Stimulated activated CD4-positive, alpha-beta T cell treated with anti-CD3 and anti-CD28 coated beads, Interleukin-1b, Interleukin-23, amount 100 ng/mL, for 1 hour (primary cell): ENCODE results near the gene ACVRL1.

Experiments used
- DNase-seq, 2 donors: peaks; one replicate each; pipeline ENCODE4 v3.0.0-alpha.2; 2020; ENCODE audit warnings: low read depth in 2 of 2

The ACVRL1 gene

GRCh38 chr12:51942501-51943000 is 35.2 kb downstream of the ACVRL1 start:
- DNase-seq, result no peak

- DNase-seq, result no peak
Measured at GRCh38 chr12:51943346-51943745, 36.0 kb downstream of the ACVRL1 start.

GRCh38 chr12:51944608-51945233 is 37.4 kb downstream of the ACVRL1 start:
- no peak for DNase-seq

GRCh38 chr12:51947246-51947996 is 40.1 kb downstream of the ACVRL1 start:
- no peak for DNase-seq

- no peak for DNase-seq
Measured at GRCh38 chr12:51948066-51948465, 40.8 kb downstream of the ACVRL1 start.

- no peak for DNase-seq
Measured at GRCh38 chr12:51949342-51950030, 42.2 kb downstream of the ACVRL1 start.

GRCh38 chr12:51950682-51951198 is 43.4 kb downstream of the ACVRL1 start:
- no peak for DNase-seq

- peak; percentile 77 to 81 for DNase-seq
Measured at GRCh38 chr12:51951199-51951842, 44.0 kb downstream of the ACVRL1 start, which contains the start of gene ACVR1B. Gene ACVR1B (plus strand): TSS chr12:51951699. CDS start chr12:51951744, 45 bp downstream.

GRCh38 chr12:51951843-51952722 is 44.8 kb downstream of the ACVRL1 start:
- no peak for DNase-seq

GRCh38 chr12:51953089-51953488 is 45.8 kb downstream of the ACVRL1 start:
- no peak for DNase-seq

- no peak for DNase-seq
Measured at GRCh38 chr12:51953864-51954263, 46.6 kb downstream of the ACVRL1 start.

GRCh38 chr12:51954561-51955361 is 47.5 kb downstream of the ACVRL1 start:
- no peak for DNase-seq

GRCh38 chr12:51955702-51956101 is 48.4 kb downstream of the ACVRL1 start:
- no peak for DNase-seq

GRCh38 chr12:51958542-51958941 is 51.2 kb downstream of the ACVRL1 start:
- DNase-seq, result no peak

GRCh38 chr12:51959211-51959610 is 51.9 kb downstream of the ACVRL1 start:
- DNase-seq, result no peak

GRCh38 chr12:51959921-51960320 is 52.6 kb downstream of the ACVRL1 start:
- no peak for DNase-seq

GRCh38 chr12:51960488-51960887 is 53.2 kb downstream of the ACVRL1 start:
- DNase-seq, result no peak

- DNase-seq, result no peak
Measured at GRCh38 chr12:51960890-51961289, 53.6 kb downstream of the ACVRL1 start.

GRCh38 chr12:51961834-51962233 is 54.5 kb downstream of the ACVRL1 start:
- no peak for DNase-seq

GRCh38 chr12:51962737-51963136 is 55.4 kb downstream of the ACVRL1 start:
- DNase-seq, result no peak
